Stimulated activated CD4-positive, alpha-beta T cell treated with anti-CD3 and anti-CD28 coated beads, Interleukin-15, amount 100 ng/mL, for 1 hour (primary cell): ENCODE measurements around the gene RPS6KA4.
"Not testable (repeated sequence)": the region's sequence is repeated elsewhere in the genome, so short reads cannot be mapped to it uniquely, and the experiment has no call there.

Experiments
- DNase-seq, 2 donors: peaks; one replicate each; pipeline ENCODE4 v3.0.0-alpha.2; 2020; ENCODE audit warnings: low read depth in 1 of 2, low spot score in 1 of 2

Gene RPS6KA4

GRCh38 chr11:64358907-64359711 is at the start of gene RPS6KA4:
Gene RPS6KA4 (plus strand): TSS chr11:64359162. CDS start chr11:64359236, 74 bp downstream.
- peak in 1 of 2 donors; percentile 52 for DNase-seq

- DNase-seq, result no peak
Measured at GRCh38 chr11:64312947-64313346, 46.0 kb upstream of the RPS6KA4 start.

- DNase-seq, result no peak
Measured at GRCh38 chr11:64313491-64314145, 45.3 kb upstream of the RPS6KA4 start.

- DNase-seq, result no peak
Measured at GRCh38 chr11:64314146-64314804, 44.7 kb upstream of the RPS6KA4 start.

- no peak for DNase-seq
Measured at GRCh38 chr11:64314805-64315561, 44.0 kb upstream of the RPS6KA4 start.

- DNase-seq, result not testable (repeated sequence)
Measured at GRCh38 chr11:64315667-64316526, 43.1 kb upstream of the RPS6KA4 start.

- DNase-seq, result no peak
Measured at GRCh38 chr11:64316672-64317324, 42.2 kb upstream of the RPS6KA4 start.

GRCh38 chr11:64317325-64317960 is 41.5 kb upstream of the RPS6KA4 start, which contains the start of gene TRMT112:
Gene TRMT112 (minus strand): TSS chr11:64317559. CDS start chr11:64317526, 33 bp downstream.
- DNase-seq, result peak; percentile 80 to 90

- peak; percentile 87 to 89 for DNase-seq
Measured at GRCh38 chr11:64317961-64318765, 40.8 kb upstream of the RPS6KA4 start, which contains the start of gene PRDX5. Gene PRDX5 (plus strand): TSS chr11:64318121. CDS start chr11:64318216, 95 bp downstream.

- no peak for DNase-seq
Measured at GRCh38 chr11:64318766-64319761, 39.9 kb upstream of the RPS6KA4 start.

GRCh38 chr11:64320556-64320955 is 38.4 kb upstream of the RPS6KA4 start:
- no peak for DNase-seq

- DNase-seq, result no peak
Measured at GRCh38 chr11:64321026-64321425, 37.9 kb upstream of the RPS6KA4 start.

- no peak for DNase-seq
Measured at GRCh38 chr11:64321533-64321932, 37.4 kb upstream of the RPS6KA4 start.

GRCh38 chr11:64322925-64323260 is 36.1 kb upstream of the RPS6KA4 start:
- no peak for DNase-seq

- DNase-seq, result no peak
Measured at GRCh38 chr11:64323373-64323772, 35.6 kb upstream of the RPS6KA4 start.

GRCh38 chr11:64323984-64324383 is 35.0 kb upstream of the RPS6KA4 start:
- DNase-seq, result not testable (repeated sequence)
